C4-2B (cell line): ENCODE data around the gene GLI3.

Source experiments
- H3K27ac ChIP-seq: fragments of 450-650 bp; 2 replicates; pipeline ENCODE4 v1.5.1; 2017
- ZFX ChIP-seq: fragments of 450-650 bp; IDR thresholded peaks from 2 replicates; pipeline ENCODE4 v1.6.1; 2017
- TF ChIP-seq, protein P1 (sequence below): fragments of 450-650 bp; conservative IDR thresholded peaks from 2 replicates; pipeline ENCODE4 v1.5.1; 2017; ENCODE audit warnings: mild to moderate bottlenecking

Gene GLI3

DNA sequence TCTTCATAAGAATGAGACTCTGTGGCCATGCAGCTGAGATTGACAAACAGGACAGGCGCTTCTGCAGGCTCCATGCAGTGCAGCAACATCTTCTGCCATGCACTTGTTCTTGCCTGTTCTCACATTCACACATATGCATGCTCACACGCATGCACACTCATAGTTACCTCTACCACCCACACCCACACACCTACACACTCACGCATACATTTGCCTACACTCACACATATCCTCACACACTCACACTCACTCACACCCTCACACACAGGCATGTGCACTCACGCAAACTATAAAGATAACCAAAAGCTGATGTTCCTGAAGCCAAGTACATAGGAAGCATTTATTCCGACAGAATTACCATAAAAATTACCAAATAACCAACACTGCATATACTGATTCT is 15.7 kb downstream of the GLI3 start:
- H3K27ac ChIP-seq: peak overlapping the region; percentile 4; the same call in 1 of the 2 replicates
- TF ChIP-seq ZFX: no peak
- TF ChIP-seq, protein P1, sequence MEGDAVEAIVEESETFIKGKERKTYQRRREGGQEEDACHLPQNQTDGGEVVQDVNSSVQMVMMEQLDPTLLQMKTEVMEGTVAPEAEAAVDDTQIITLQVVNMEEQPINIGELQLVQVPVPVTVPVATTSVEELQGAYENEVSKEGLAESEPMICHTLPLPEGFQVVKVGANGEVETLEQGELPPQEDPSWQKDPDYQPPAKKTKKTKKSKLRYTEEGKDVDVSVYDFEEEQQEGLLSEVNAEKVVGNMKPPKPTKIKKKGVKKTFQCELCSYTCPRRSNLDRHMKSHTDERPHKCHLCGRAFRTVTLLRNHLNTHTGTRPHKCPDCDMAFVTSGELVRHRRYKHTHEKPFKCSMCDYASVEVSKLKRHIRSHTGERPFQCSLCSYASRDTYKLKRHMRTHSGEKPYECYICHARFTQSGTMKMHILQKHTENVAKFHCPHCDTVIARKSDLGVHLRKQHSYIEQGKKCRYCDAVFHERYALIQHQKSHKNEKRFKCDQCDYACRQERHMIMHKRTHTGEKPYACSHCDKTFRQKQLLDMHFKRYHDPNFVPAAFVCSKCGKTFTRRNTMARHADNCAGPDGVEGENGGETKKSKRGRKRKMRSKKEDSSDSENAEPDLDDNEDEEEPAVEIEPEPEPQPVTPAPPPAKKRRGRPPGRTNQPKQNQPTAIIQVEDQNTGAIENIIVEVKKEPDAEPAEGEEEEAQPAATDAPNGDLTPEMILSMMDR: no peak

DNA sequence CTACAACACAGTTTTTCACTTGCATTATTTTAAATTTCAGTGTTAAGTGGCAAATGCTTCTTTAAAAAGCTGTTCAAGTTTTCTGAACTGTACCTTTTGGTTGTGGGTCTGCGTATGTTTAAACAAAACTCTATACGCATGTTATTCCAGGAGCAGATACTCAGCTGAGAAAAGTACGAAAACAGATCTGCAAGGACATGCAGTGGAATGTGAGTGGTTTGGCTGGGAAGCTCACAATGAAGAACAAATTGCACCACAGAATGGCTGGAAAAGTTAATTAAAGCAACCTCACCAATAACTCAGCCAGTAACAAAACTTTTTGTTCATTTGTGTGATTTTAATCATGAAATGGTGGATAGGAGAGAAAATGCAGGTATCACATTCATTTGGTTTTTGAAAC is 17.6 kb downstream of the GLI3 start:
- TF ChIP-seq, protein P1: no peak
- TF ChIP-seq ZFX: no peak
- H3K27ac ChIP-seq: no peak overlapping the region

DNA sequence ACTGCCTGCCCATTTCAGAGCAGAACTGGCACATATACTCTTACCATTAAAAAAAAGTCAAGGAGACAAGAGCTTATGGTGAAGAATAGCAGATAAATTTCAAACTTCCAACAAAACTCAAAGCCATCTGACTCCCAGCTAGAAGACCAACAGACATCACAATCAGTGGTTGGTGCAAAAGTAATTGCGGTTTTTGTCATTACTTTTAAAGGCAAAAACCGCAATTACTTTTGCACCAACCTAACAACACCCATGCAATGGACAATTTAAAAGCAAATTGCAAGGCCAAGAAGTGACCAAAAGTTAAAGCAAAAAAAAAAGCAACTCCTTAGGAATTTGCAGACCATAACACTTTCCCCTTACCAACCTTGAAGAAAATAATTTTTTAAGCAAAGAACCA is 18.8 kb downstream of the GLI3 start:
- no peak for TF ChIP-seq ZFX
- TF ChIP-seq, protein P1: no peak
- no peak overlapping the region for H3K27ac ChIP-seq

DNA sequence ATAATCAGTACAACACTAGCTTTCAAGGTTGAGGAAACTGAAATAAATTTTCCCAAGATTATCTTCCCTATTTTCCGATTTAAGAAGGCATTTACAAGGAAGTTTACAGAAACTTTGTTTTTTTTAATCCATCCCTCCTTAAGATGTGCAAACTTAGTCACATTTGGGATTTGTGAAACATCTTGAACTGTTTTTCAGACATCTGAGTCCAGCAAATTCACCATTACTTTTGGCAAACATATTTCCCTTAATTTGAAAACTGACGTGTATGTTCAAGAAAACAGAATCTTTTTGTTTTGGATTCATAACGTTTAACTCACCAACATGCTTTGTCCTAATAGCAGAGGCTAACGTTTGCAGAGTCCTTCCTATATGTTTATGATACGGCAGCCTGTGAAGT is 19.5 kb downstream of the GLI3 start:
- TF ChIP-seq, protein P1: no peak
- no peak for TF ChIP-seq ZFX
- no peak overlapping the region for H3K27ac ChIP-seq

DNA sequence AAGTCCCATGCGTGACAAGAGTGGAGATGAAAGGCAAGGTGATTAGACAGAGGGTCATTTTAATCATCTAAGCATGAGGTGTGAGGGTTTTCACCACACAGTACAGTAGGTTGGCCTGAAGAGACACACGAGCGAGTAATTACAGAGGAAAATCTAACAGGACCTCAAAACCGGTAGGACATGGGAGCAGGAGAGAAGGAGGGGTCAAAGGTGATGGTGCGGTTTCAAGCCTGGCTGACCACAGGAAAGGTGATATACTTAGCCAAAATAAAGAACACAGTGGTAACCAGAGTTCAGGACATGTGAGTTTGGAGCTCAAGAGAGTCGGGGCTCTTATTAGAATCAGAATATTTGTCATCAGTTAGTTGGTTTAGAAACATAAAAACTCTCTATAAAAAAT is 20.0 kb downstream of the GLI3 start:
- no peak overlapping the region for H3K27ac ChIP-seq

DNA sequence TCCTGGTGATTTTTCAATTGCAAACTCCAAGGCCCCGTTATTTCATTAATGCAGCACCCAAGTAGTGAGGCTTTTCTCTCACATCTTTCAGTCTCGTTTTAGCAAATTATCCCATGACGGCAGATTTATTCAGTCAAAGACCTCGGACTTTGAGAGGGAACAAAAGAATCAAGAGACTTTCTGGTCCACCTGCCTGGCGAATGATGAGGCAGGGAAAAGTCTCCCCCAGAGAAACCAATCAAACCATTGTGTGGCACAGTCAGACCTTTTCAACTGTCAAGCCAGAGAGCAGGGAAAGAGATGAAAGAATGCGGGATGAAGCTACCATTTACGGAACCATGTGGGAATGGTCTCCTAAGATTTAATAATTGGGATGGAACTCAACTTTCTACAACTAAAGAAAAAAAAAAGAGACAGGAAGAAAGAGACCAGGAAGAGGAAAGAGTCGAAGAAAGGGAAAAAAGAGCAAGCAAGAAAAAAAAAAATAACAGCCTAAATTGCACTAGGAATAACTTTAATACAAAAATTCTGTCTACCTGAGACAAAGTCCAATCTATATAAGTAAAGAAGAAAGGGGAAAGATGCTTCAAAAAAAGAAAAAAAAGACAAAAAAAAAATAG is 22.8 kb downstream of the GLI3 start:
- TF ChIP-seq, protein P1: no peak
- TF ChIP-seq ZFX: no peak
- H3K27ac ChIP-seq: no peak overlapping the region; the same call in 1 of the 2 replicates

More for the DNA sequence above, 20.0 kb downstream of the GLI3 start:
- TF ChIP-seq, protein P1: no peak
- TF ChIP-seq ZFX: no peak

DNA sequence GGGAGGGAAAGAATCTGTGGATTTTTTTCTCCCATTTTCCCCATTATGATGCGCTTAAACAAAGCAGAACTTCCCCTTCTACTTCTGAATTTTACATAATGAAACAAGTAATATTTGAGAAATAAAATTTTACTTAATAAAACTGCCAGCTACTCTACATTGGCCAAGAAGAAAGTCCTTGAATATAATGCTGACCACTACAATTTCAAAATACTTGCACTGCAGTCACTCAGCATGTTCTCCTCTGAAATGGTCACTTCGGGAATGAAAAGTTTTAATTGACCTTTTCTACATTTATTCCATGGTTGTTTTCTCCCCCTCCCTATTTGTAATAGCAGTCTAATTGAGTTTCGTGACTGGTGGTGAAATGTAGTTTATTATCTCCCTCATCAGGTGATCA is 23.9 kb downstream of the GLI3 start:
- no peak overlapping the region for H3K27ac ChIP-seq
- TF ChIP-seq, protein P1: no peak
- no peak for TF ChIP-seq ZFX
